Activated CD8-positive, alpha-beta memory T cell treated with anti-CD3 and anti-CD28 coated beads for 4 hours (primary cell): ENCODE data around the gene PDE6C.

Source experiments
- DNase-seq, 2 donors: peaks; one replicate each; pipeline ENCODE4 v3.0.0-alpha.2; 2020; ENCODE audit warnings: low read depth in 2 of 2

The PDE6C gene

GRCh38 chr10:93612311-93612710 is at the start of gene PDE6C:
Gene PDE6C, plus strand, starts transcription at chr10:93612537. Its CDS starts 189 bp downstream, at chr10:93612726.
- DNase-seq, result no peak

- DNase-seq, result no peak
Measured at GRCh38 chr10:93565446-93565845, 46.9 kb upstream of the PDE6C start.

- DNase-seq, result no peak
Measured at GRCh38 chr10:93566435-93567276, 45.7 kb upstream of the PDE6C start, which contains the start of gene FFAR4. Gene FFAR4, plus strand, starts transcription at chr10:93566665. Its CDS starts 56 bp downstream, at chr10:93566721.

GRCh38 chr10:93567277-93568104 is 44.8 kb upstream of the PDE6C start:
- no peak for DNase-seq

- no peak for DNase-seq
Measured at GRCh38 chr10:93568105-93568390, 44.3 kb upstream of the PDE6C start.

GRCh38 chr10:93570383-93570782 is 42.0 kb upstream of the PDE6C start:
- DNase-seq, result no peak

GRCh38 chr10:93572606-93573005 is 39.7 kb upstream of the PDE6C start:
- no peak for DNase-seq

- DNase-seq, result no peak
Measured at GRCh38 chr10:93573051-93573909, 39.1 kb upstream of the PDE6C start.

GRCh38 chr10:93573924-93574323 is 38.4 kb upstream of the PDE6C start:
- no peak for DNase-seq

- no peak for DNase-seq
Measured at GRCh38 chr10:93576888-93577287, 35.4 kb upstream of the PDE6C start.

- DNase-seq, result no peak
Measured at GRCh38 chr10:93577565-93577964, 34.8 kb upstream of the PDE6C start.

- no peak for DNase-seq
Measured at GRCh38 chr10:93579089-93579488, 33.2 kb upstream of the PDE6C start.

- no peak for DNase-seq
Measured at GRCh38 chr10:93579985-93580711, 32.2 kb upstream of the PDE6C start.

- no peak for DNase-seq
Measured at GRCh38 chr10:93580828-93581227, 31.5 kb upstream of the PDE6C start.

- DNase-seq, result no peak
Measured at GRCh38 chr10:93584445-93584844, 27.9 kb upstream of the PDE6C start.

- DNase-seq, result no peak
Measured at GRCh38 chr10:93589648-93590562, 22.4 kb upstream of the PDE6C start.

GRCh38 chr10:93590638-93591037 is 21.7 kb upstream of the PDE6C start:
- DNase-seq, result no peak

- no peak for DNase-seq
Measured at GRCh38 chr10:93591065-93591808, 21.1 kb upstream of the PDE6C start.

- DNase-seq, result no peak
Measured at GRCh38 chr10:93593254-93593653, 19.1 kb upstream of the PDE6C start.

- DNase-seq, result no peak
Measured at GRCh38 chr10:93593749-93594148, 18.6 kb upstream of the PDE6C start.
